Measurements from ENCODE around the gene TPSAB1.

Gene TPSAB1

GRCh38 chr16:1288813-1289476 is 48.4 kb downstream of the TPSAB1 start:
- DNase-seq, result peak; percentile 16

DNA sequence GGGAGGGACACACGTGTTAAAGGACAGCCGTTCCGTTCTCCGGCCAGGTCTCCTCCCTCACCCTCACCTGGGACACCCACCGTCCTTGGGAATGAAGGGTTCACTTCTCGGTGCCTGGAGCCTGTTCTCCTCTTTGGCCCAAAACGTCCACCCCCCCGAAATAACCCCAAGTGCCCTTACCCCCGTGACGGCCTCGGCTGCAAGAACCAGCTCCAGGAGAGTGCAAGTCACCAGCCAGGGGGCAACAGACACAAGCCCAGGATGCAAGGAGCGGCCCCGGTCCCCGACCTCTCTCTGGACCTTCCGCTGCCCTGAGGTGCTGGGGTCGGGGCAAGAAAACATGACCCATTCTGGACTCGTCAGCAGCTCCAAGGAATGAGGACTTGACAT is 49.0 kb downstream of the TPSAB1 start:
- DNase-seq, result no peak

GRCh38 chr16:1290063-1290501 is 49.6 kb downstream of the TPSAB1 start:
- no peak for DNase-seq

- peak; percentile 60 for DNase-seq
Observed at GRCh38 chr16:1290860-1291575, 50.5 kb downstream of the TPSAB1 start.

GRCh38 chr16:1291576-1291974 is 51.1 kb downstream of the TPSAB1 start:
- DNase-seq, result peak; percentile 92
